Measurements from ENCODE around the gene SPON1.
A peak's percentile ranks its signal among the peaks of the same experiment; 100 is the strongest.

SPON1 gene

GRCh38 chr11:14230407-14230806 lies 267.9 kb downstream of the SPON1 start:
- H3K27ac ChIP-seq = no peak overlapping the region
- no peak for TF ChIP-seq CTCF (conservative IDR thresholded peaks at IDR 0.05)

GRCh38 chr11:14232652-14233051 lies 270.1 kb downstream of the SPON1 start:
- H3K27ac ChIP-seq = no peak overlapping the region
- peak; percentile 61 for TF ChIP-seq CTCF (conservative IDR thresholded peaks at IDR 0.05)

GRCh38 chr11:14234446-14234845 lies 271.9 kb downstream of the SPON1 start:
- no peak for TF ChIP-seq CTCF (conservative IDR thresholded peaks at IDR 0.05)
- no peak overlapping the region for H3K27ac ChIP-seq

- TF ChIP-seq CTCF (conservative IDR thresholded peaks at IDR 0.05) = no peak
- no peak overlapping the region for H3K27ac ChIP-seq
Measured at GRCh38 chr11:14235701-14236100, 273.2 kb downstream of the SPON1 start.

GRCh38 chr11:14237444-14237961 lies 275.0 kb downstream of the SPON1 start:
- TF ChIP-seq CTCF (conservative IDR thresholded peaks at IDR 0.05) = no peak

GRCh38 chr11:14240221-14240620 lies 277.7 kb downstream of the SPON1 start:
- no peak overlapping the region for H3K27ac ChIP-seq
- no peak for TF ChIP-seq CTCF (conservative IDR thresholded peaks at IDR 0.05)

More at GRCh38 chr11:14237444-14237961, 275.0 kb downstream of the SPON1 start:
- H3K27ac ChIP-seq = no peak overlapping the region

GRCh38 chr11:14240951-14241350 lies 278.4 kb downstream of the SPON1 start:
- no peak for TF ChIP-seq CTCF (conservative IDR thresholded peaks at IDR 0.05)
- H3K27ac ChIP-seq = no peak overlapping the region

Data from VCaP (cell line).